Heart left ventricle (tissue), 16 donors: ENCODE data around the gene TMEM106B. TPM values are rescaled to one million over a fixed set of nuclear protein-coding genes. Genes with fewer than 3 reads are reported as not detected.
"Not testable (repeated sequence)": the region's sequence is repeated elsewhere in the genome, so short reads cannot be mapped to it uniquely, and the experiment has no call there.

ENCODE experiments used
- ATAC-seq, 4 donors: fragments of 200-7000 bp; cut with Tn5 transposase; one replicate each; pipeline ENCODE4 v1.9.1; 2020 to 2022; ENCODE audit warnings: moderate library complexity in 4 of 4, mild to moderate bottlenecking in 3 of 4, moderate number of reproducible peaks in 1 of 4
- DNase-seq, 5 donors: peaks; one replicate each; pipeline ENCODE4 v3.0.0-alpha.2; 2020
- H3K27ac ChIP-seq, 12 donors: fragments of 200-600 bp; sonication (generic) in 4 of 12; one replicate each; pipeline versions ENCODE4 v1.5.0 to v1.8.0; 2016 to 2022; ENCODE audit warnings: mild to moderate bottlenecking in 2 of 12
- H3K27me3 ChIP-seq, 9 donors: fragments of 200-600 bp; sonication (generic) in 2 of 9; one replicate each; pipeline versions ENCODE4 v1.5.1 to v1.8.0; 2016 to 2022; ENCODE audit warnings: mild to moderate bottlenecking in 3 of 9
- H3K36me3 ChIP-seq, 9 donors: fragments of 200-600 bp; sonication (generic) in 2 of 9; one replicate each; pipeline versions ENCODE4 v1.5.0 to v1.8.0; 2018 to 2022; ENCODE audit warnings: mild to moderate bottlenecking in 2 of 9
- H3K4me1 ChIP-seq, 12 donors: fragments of 200-600 bp; sonication (generic) in 4 of 12; one replicate each; pipeline versions ENCODE4 v1.5.0 to v1.8.0; 2016 to 2022; ENCODE audit warnings: mild to moderate bottlenecking in 3 of 12
- H3K4me3 ChIP-seq, 12 donors: fragments of 200-600 bp; sonication (generic) in 4 of 12; one replicate each; pipeline versions ENCODE4 v1.5.0 to v1.8.0; 2017 to 2022; ENCODE audit warnings: mild to moderate bottlenecking in 9 of 12, moderate library complexity in 4 of 12
- H3K9me3 ChIP-seq, 12 donors: fragments of 200-600 bp; sonication (generic) in 4 of 12; one replicate each; pipeline versions ENCODE4 v1.5.0 to v1.8.0; 2016 to 2022; ENCODE audit warnings: mild to moderate bottlenecking in 1 of 12
- POLR2A ChIP-seq, 2 donors: fragments of 450-650 bp; IDR thresholded peaks; one replicate each; pipeline ENCODE4 v1.6.1; 2017; ENCODE audit warnings: antibody characterized with exemption in 2 of 2, mild to moderate bottlenecking in 2 of 2, moderate library complexity in 2 of 2
- WGBS, 4 donors: extraction: QIAGEN DNeasy Blood & Tissue Kit in 2 of 4; methylation state at CpG; one replicate each; pipeline versions ENCODE4 v1.1.5 to v1.1.7; 2013 to 2018; 5-methylcytosine and 5-hydroxymethylcytosine counted together
- intact Hi-C, 10 donors: fragments of 100-400 bp; cut with DNase I; formaldehyde crosslinking; loops; one replicate each; pipeline versions ENCODE4 v1.11.1 to v1.14.2; 2022
- long read RNA-seq, 3 donors: library from polyadenylated mRNA; unstranded; transcript quantifications; one replicate each; pipeline ENCODE4 v2.0.0, GENCODE V29; 2020 to 2021
- polyA plus RNA-seq, 2 donors: library from polyadenylated mRNA; stranded (reverse); fragments of 200-250 nt; gene quantifications; one replicate each; pipeline ENCODE4 v1.2.3, GENCODE V29; 2013
- total RNA-seq, 9 donors: library from RNA; depleted of rRNA in 2 of 9; stranded (reverse); fragments of >200 nt in 2 of 9; fragmentation: NEBNext Ultra II Directional in 3 of 9; extraction: Animal tissue kit (Norgen Biotek cat#: 25700) in 3 of 9; gene quantifications; one replicate each; pipeline versions ENCODE4 v1.1.0 to v1.2.4, GENCODE V29; 2016 to 2023
- TF ChIP-seq, protein P1 (sequence below), 12 donors: fragments of 200-600 bp; sonication (generic) in 4 of 12; IDR thresholded peaks; one replicate each; pipeline versions ENCODE4 v1.5.0 to v1.8.0; 2018 to 2022; ENCODE audit warnings: antibody characterized with exemption in 12 of 12, mild to moderate bottlenecking in 5 of 12
- donor health status: ischemic (EF 13 %, LVEDD 7.1; RV severe dilation, severe dysfunction).
- donor health status: healthy with polysubstance abuse.
- donor health status: DM: no; HTN: yes; CAD: no.
- donor health status: DM: no; HTN: no; CAD: no.
- donor health status: ischemic (EF 25% LVEDD 6.9; RV normal size, moderate dysfunction).
- donor health status: ischemic (EF 25% LVEDD 5.7; RV mildly dilated, moderate dysfunction).
- donor health status: healthy.
- donor health status: DM: yes; HTN: yes; CAD: no.
- donor health status: ischemic (EF 35%, LVEDD 5.7; RV mildly dilated, moderate dysfunction).
- donor health status: nonischemic (EF 11% LVEDD 7.7; RV severe dilation, severe dysfunction).
- donor health status: DM: yes; HTN: yes; CAD: no.
- donor health status: PGD.
- donor health status: ischemic (EF 29% LVEDD 5.4; RV normal size, mild dysfunction).
- donor health status: nonischemic (EF 23%, LVEDD 6.1; RV moderate dilation, normal function).

TMEM106B gene
- total RNA-seq (10 to 100 TPM; 35.4 to 54.1 (median 49.0) TPM), polyA plus RNA-seq (10 to 100 TPM; 11.5 to 21.3 TPM)
- long read RNA-seq, donor 1, full-length matches to known transcripts, result 35 of 46 reads
- long read RNA-seq, donor 1, partial matches to known transcripts, result 2 of 46 reads
- long read RNA-seq, donor 1, other reads (novel, unspliced or antisense), result 9 of 46 reads
- long read RNA-seq, donor 2, full-length matches to known transcripts, result 97 of 129 reads
- long read RNA-seq, donor 2, partial matches to known transcripts, result 15 of 129 reads
- long read RNA-seq, donor 2, other reads (novel, unspliced or antisense), result 17 of 129 reads
- long read RNA-seq, donor 3, full-length matches to known transcripts, result 22 of 36 reads
- long read RNA-seq, donor 3, partial matches to known transcripts, result 2 of 36 reads
- long read RNA-seq, donor 3, other reads (novel, unspliced or antisense), result 12 of 36 reads

DNA sequence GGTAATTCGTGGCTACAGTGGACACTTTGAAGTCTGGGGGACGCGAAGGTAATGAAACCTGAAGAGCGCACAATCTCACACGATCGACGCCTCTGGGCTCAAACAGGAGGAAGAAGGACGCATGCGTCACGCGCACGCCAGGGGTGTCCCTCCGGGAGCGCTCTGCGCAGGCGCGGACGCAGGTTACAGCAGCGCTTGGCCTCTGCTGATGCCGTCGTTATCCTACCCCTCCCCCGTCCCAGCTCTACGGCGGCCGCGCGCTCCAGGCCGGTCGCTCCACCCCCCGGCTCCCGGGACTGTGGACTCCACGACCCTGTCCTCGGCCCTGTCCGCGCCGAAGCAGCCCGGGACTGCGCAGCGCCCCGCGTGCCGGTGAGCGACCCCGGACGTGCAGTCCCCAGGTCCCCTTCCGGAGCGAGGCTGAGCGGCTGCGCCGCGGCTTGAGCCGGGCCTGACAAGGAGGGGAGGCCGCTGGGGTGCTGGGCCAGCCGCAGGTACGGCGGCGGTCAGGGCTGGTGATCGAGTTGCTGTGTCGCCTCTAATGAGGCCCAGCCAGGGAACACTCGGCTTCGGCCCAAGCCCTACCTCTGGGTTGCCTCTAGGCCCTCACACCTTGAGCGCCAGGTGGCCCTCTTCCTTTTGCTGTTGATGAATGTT, at the start of gene TMEM106B:
Gene TMEM106B, plus strand, starts transcription at position 241 of the 657 bp plus-strand sequence. CDS start 3,517 bp downstream, outside the sequence.
- peak in 1 of 2 donors; percentile 73 for TF ChIP-seq POLR2A (IDR thresholded peaks at IDR 0.05)
- TF ChIP-seq, protein P1, sequence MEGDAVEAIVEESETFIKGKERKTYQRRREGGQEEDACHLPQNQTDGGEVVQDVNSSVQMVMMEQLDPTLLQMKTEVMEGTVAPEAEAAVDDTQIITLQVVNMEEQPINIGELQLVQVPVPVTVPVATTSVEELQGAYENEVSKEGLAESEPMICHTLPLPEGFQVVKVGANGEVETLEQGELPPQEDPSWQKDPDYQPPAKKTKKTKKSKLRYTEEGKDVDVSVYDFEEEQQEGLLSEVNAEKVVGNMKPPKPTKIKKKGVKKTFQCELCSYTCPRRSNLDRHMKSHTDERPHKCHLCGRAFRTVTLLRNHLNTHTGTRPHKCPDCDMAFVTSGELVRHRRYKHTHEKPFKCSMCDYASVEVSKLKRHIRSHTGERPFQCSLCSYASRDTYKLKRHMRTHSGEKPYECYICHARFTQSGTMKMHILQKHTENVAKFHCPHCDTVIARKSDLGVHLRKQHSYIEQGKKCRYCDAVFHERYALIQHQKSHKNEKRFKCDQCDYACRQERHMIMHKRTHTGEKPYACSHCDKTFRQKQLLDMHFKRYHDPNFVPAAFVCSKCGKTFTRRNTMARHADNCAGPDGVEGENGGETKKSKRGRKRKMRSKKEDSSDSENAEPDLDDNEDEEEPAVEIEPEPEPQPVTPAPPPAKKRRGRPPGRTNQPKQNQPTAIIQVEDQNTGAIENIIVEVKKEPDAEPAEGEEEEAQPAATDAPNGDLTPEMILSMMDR (IDR thresholded peaks at IDR 0.05), result peak in 2 of 12 donors; percentile 4 to 14
- ATAC-seq, result peak; percentile 99 to 100 (median 100)
- no peaks in the 10 kb centered on the region for H3K9me3 ChIP-seq
- no peaks in the 10 kb centered on the region for H3K27me3 ChIP-seq
- WGBS, 4 donors, result 0 to 1% (median 0%) methylated on average over 15 to 62 of the region's 62 CpGs
- H3K4me1 ChIP-seq, result peaks cover 0 to 22% (median 12%) of the 10 kb centered on the region in 12 donors
- DNase-seq, result peak; percentile 95 to 99 (median 98)
- H3K4me3 ChIP-seq, result peak within 1 kb of the TSS; percentile 57 to 91 (median 84)
- peaks cover 0 to 16% (median 12%) of the 10 kb centered on the region in 9 donors for H3K36me3 ChIP-seq
- peak within 1 kb of the TSS; percentile 82 to 97 (median 94) for H3K27ac ChIP-seq
- intact Hi-C loops, result loop anchor here in 1 of 10 donors (10.0 kb wide), 1 partner anchor 376 kb away; the partner anchor contains the start of gene THSD7A

DNA sequence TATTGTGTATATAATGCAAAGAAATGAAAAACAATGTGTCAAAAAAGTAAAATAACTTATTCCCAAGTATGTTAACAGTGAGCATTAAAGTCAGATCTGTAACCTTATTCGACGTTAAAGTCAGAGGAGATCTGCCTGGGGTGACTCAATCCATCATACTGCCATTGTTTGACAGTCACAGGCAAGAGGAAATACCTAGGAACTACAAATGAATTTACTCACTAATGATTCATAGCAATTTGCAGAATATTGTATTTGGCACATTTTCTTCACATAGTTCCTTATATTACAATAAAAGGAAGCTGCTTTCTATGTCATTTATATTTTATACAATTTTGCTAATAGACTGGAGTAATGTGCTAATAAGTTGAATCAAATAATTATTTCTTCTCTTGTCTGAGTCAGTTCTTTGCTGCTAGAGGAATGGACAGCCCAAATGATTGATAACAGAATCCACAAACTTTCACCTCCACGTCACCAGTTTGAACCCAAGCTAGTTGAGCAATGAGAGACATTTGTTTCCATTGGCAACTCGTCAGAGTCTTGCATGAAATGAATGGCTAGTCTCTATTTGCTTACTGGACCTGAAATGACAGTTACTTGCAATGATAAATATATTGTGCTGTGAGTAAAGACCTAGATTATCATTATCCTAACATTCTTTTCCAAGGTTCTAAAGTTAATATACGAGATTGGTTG, 48.5 kb upstream of the TMEM106B start:
- no peaks in the 10 kb centered on the region for H3K36me3 ChIP-seq
- 40 to 52% (median 48%) methylated on average over 5 of the region's 5 CpGs for WGBS, 4 donors
- peaks cover 0 to 17% (median 0%) of the 10 kb centered on the region in 12 donors for H3K9me3 ChIP-seq
- no peak for DNase-seq
- no peaks in the 10 kb centered on the region for H3K27me3 ChIP-seq
- ATAC-seq, result no peak
- TF ChIP-seq POLR2A (IDR thresholded peaks at IDR 0.05), result no peak
- TF ChIP-seq, protein P1 (IDR thresholded peaks at IDR 0.05), result no peak
- H3K4me1 ChIP-seq, result no peaks in the 10 kb centered on the region
- intact Hi-C loops, result no loop called here
- H3K27ac ChIP-seq, result no peak overlapping the region
- no peak overlapping the region for H3K4me3 ChIP-seq

- H3K27me3 ChIP-seq, DNase-seq, H3K4me3 ChIP-seq, intact Hi-C loops, H3K36me3 ChIP-seq, H3K27ac ChIP-seq, H3K4me1 ChIP-seq, ATAC-seq: not testable (repeated sequence)
- WGBS, 4 donors, result 70 to 89% (median 77%) methylated on average over 3 of the region's 3 CpGs
- H3K9me3 ChIP-seq, result peaks cover 0 to 30% (median 3%) of the 10 kb centered on the region in 12 donors
These were observed 43.0 kb upstream of the TMEM106B start for GRCh38 chr7:12168065-12168464.

DNA sequence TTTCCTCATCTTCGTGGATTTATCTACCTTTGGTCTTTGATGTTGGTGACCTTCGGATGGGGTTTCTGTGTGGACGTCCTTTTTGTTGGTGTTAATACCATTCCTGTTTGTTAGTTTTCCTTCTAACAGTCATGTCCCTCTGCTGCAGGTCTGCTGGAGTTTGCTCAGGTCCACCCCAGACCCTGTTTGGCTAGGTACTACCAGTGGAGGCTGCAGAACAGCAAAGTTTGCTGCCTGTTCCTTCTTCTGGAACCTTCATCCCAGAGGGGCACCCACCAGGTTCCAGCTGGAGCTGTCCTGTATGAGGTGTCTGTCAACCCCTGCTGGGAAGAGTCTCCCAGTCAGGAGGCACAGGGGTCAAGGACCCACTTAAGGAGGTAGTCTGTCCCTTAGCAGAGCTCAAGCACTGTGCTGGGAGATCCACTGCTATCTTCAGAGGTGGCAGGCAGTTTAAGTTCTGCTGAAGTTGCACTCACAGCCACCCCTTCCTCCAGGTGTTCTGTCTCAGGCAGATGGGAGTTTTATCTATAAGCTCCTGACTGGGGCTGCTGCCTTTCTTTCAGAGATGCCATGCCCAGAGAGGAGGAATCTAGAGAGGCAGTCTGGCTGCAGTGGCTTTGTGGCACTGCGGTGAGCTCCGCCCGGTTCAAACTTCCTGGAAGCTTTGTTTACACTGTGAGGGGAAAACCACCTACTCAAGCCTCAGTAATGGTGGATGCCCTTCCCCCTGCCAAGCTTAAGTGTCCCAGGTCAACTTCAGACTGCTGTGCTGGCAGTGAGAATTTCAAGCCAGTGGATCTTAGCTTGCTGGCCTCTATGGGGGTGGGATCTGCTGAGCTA, 40.9 kb upstream of the TMEM106B start:
- peaks cover 0 to 12% (median 0%) of the 10 kb centered on the region in 9 donors for H3K27me3 ChIP-seq
- DNase-seq, result peak in 1 of 5 donors; percentile 28
- H3K4me1 ChIP-seq, ATAC-seq, intact Hi-C loops, H3K27ac ChIP-seq, H3K4me3 ChIP-seq, H3K36me3 ChIP-seq: not testable (repeated sequence)
- 67 to 82% (median 79%) methylated on average over 3 to 6 of the region's 6 CpGs for WGBS, 4 donors
- peaks cover 0 to 19% (median 3%) of the 10 kb centered on the region in 12 donors for H3K9me3 ChIP-seq
